HG03196 (cell line): Measurements from ENCODE around the gene GLB1L.
"Not testable (repeated sequence)": the region's sequence is repeated elsewhere in the genome, so short reads cannot be mapped to it uniquely, and the experiment has no call there.

Experiments
- ATAC-seq: cut with Tn5 transposase; IDR thresholded peaks from one replicate; pipeline ENCODE4 v1.9.1; 2021; ENCODE audit not compliant: unreplicated experiment

GLB1L gene

GRCh38 chr2:219245148-219245898 is at the start of gene GLB1L, which contains the start of gene STK16:
Gene GLB1L, minus strand, starts transcription at chr2:219245444. Its CDS starts 1,871 bp downstream, at chr2:219243573.
Gene STK16, plus strand, starts transcription at chr2:219245479. Its CDS starts 521 bp downstream, at chr2:219246000.
- peak; percentile 59 for ATAC-seq

GRCh38 chr2:219294356-219295351 is 49.4 kb upstream of the GLB1L start:
- peak; percentile 91 for ATAC-seq

- ATAC-seq, result no peak
Observed at GRCh38 chr2:219293736-219294231, 48.5 kb upstream of the GLB1L start.

GRCh38 chr2:219292616-219293015 is 47.4 kb upstream of the GLB1L start:
- no peak for ATAC-seq

GRCh38 chr2:219291910-219292490 is 46.8 kb upstream of the GLB1L start:
- no peak for ATAC-seq

- no peak for ATAC-seq
Observed at GRCh38 chr2:219291394-219291793, 46.1 kb upstream of the GLB1L start.

GRCh38 chr2:219290381-219291171 is 45.3 kb upstream of the GLB1L start:
- ATAC-seq, result no peak

- ATAC-seq, result no peak
Observed at GRCh38 chr2:219289537-219290361, 44.5 kb upstream of the GLB1L start.

GRCh38 chr2:219289195-219289536 is 43.9 kb upstream of the GLB1L start:
- no peak for ATAC-seq

GRCh38 chr2:219287580-219288265 is 42.5 kb upstream of the GLB1L start:
- ATAC-seq, result no peak

GRCh38 chr2:219287116-219287440 is 41.8 kb upstream of the GLB1L start:
- not testable (repeated sequence) for ATAC-seq

- ATAC-seq, result no peak
Observed at GRCh38 chr2:219286436-219287115, 41.3 kb upstream of the GLB1L start.

GRCh38 chr2:219285894-219286425 is 40.7 kb upstream of the GLB1L start:
- ATAC-seq, result no peak

- ATAC-seq, result no peak
Observed at GRCh38 chr2:219285373-219285735, 40.1 kb upstream of the GLB1L start.

- no peak for ATAC-seq
Observed at GRCh38 chr2:219284501-219285372, 39.5 kb upstream of the GLB1L start.

GRCh38 chr2:219282943-219283581 is 37.8 kb upstream of the GLB1L start:
- ATAC-seq, result no peak

GRCh38 chr2:219282375-219282774 is 37.1 kb upstream of the GLB1L start:
- no peak for ATAC-seq
